CD4-positive, alpha-beta T cell (primary cell): ENCODE data around the gene TMEM30A. TPM values are rescaled to one million over a fixed set of nuclear protein-coding genes. Genes with fewer than 3 reads are reported as not detected.
A peak's percentile ranks its signal among the peaks of the same experiment; 100 is the strongest.

Source experiments
- ATAC-seq: fragments of 200-7000 bp; cut with Tn5 transposase; one replicate; pipeline ENCODE4 v1.10.0; 2022; ENCODE audit warnings: mild to moderate bottlenecking; ENCODE audit not compliant: poor library complexity
- CTCF ChIA-PET: fragments of 350-600 bp; sonication (Branson Sonifier 250); formaldehyde crosslinking; loops from one replicate; lab custom pipeline; 2021; ENCODE audit warnings: antibody characterized with exemption, inconsistent platforms; lab: Charles Lee
- POLR2A ChIA-PET: fragments of 350-600 bp; sonication (Branson Sonifier 250); formaldehyde crosslinking; loops from one replicate; lab custom pipeline; 2021; ENCODE audit warnings: antibody characterized with exemption, inconsistent platforms; lab: Charles Lee
- DNase-seq, 14 experiments: peaks; one replicate each; pipeline ENCODE4 v3.0.0-alpha.2; 2013 to 2020; ENCODE audit warnings: mixed read lengths in 2 of 14
- H3K27ac ChIP-seq, 2 donors: one replicate each; pipeline versions ENCODE4 v1.5.1 to v1.7.0; 2013; ENCODE audit warnings: low read length in 2 of 2, low read depth in 1 of 2, mild to moderate bottlenecking in 1 of 2
- H3K27me3 ChIP-seq, 2 experiments: 1 replicate in 1 of 2; 2 replicates in 1 of 2; pipeline versions ENCODE4 v1.6.1 to v1.7.0; 2013; ENCODE audit warnings: low read length in 2 of 2, control low read depth in 1 of 2, mild to moderate bottlenecking in 1 of 2, moderate library complexity in 1 of 2; ENCODE audit not compliant: insufficient read depth in 2 of 2, control insufficient read depth in 1 of 2
- H3K36me3 ChIP-seq: one replicate; pipeline ENCODE4 v1.6.1; 2013; ENCODE audit warnings: low read length, control low read depth; ENCODE audit not compliant: insufficient read depth
- H3K4me1 ChIP-seq: one replicate; pipeline ENCODE4 v1.6.1; 2013; ENCODE audit warnings: low read length, control low read depth; ENCODE audit not compliant: insufficient read depth
- H3K4me3 ChIP-seq: one replicate; pipeline ENCODE4 v1.5.1; 2013; ENCODE audit warnings: mild to moderate bottlenecking, low read length, moderate library complexity
- H3K9me3 ChIP-seq, 2 experiments: 1 replicate in 1 of 2; 2 replicates in 1 of 2; pipeline versions ENCODE4 v1.6.1 to v1.7.0; 2013; ENCODE audit warnings: low read length in 2 of 2, mild to moderate bottlenecking in 2 of 2, control low read depth in 1 of 2, moderate library complexity in 1 of 2; ENCODE audit not compliant: control insufficient read depth in 1 of 2, insufficient read depth in 1 of 2
- H3K27ac Mint-ChIP-seq: one replicate; pipeline ENCODE4 v1.8.0; 2020; ENCODE audit warnings: mixed read lengths
- H3K27me3 Mint-ChIP-seq: one replicate; pipeline ENCODE4 v1.8.0; 2021; ENCODE audit warnings: mixed read lengths
- H3K36me3 Mint-ChIP-seq: one replicate; pipeline ENCODE4 v1.8.0; 2021; ENCODE audit warnings: low read depth, mixed read lengths
- H3K4me1 Mint-ChIP-seq: one replicate; pipeline ENCODE4 v1.8.0; 2021; ENCODE audit warnings: low read depth, mixed read lengths
- H3K4me3 Mint-ChIP-seq: one replicate; pipeline ENCODE4 v1.8.0; 2020; ENCODE audit warnings: mild to moderate bottlenecking, mixed read lengths
- H3K9me3 Mint-ChIP-seq: one replicate; pipeline ENCODE4 v1.8.0; 2020; ENCODE audit warnings: mixed read lengths
- intact Hi-C, 2 experiments: fragments of 100-400 bp; cut with DNase I in 1 of 2; cut with micrococcal nuclease in 1 of 2; formaldehyde crosslinking; loops; one replicate each; pipeline versions ENCODE4 v1.15.1 to v1.9.0; 2023 to 2025; cut with DNase I, micrococcal nuclease
- total RNA-seq, 174 experiments: library from RNA in 2 of 174; stranded (reverse) in 2 of 174; gene quantifications; one replicate each; pipeline ENCODE4 v1.2.3 and lab custom pipeline; 2021 to 2026
- TF ChIP-seq, protein P1 (sequence below): fragments of 200-600 bp; IDR thresholded peaks from one replicate; pipeline ENCODE4 v1.8.0; 2022; ENCODE audit warnings: antibody characterized with exemption, mild to moderate bottlenecking

Gene TMEM30A
- total RNA-seq, 2 experiments from 2014 or later, result 29.8 to 33.2 TPM

DNA sequence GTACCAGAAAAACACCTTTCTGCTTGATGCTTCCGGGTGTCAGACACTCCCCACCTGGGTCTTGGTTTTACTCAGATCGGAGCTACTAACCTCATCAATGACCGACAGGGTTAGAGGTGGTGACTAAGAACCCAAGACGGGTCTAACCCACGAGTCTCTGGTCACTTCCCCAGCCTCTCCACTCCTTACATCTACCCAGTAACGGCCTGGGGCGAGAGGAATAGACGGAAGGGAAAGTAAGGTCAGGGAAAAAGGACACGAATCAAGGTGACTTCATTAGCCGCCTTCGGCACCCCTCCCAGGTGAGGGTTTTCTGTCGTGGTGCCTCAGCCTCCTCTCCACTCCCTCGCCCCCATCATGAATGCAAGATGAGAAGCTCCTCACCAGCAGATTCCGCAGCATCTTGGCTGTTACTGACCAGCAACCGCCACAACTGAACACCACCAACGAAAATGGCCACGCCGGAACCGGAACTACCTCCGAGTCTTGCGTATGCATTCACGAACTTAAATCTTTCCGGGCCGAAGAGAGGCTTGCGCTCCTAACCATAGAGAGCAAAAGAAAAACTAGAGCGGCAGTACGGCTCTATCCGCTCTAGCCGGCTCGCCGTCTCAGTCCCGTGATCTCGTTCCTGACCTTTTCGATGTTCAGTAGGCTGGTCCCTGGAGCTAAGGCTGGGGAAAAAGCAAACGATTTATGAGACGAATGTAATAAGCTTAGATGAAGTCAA is 41.1 kb downstream of the TMEM30A start, which contains the start of gene COX7A2:
Gene COX7A2 (minus strand): TSS at position 469 of the 730 bp plus-strand sequence. CDS start 67 bp downstream, at position 402.
- peak within 1 kb of the TSS; percentile 88 for H3K4me3 ChIP-seq
- H3K9me3 Mint-ChIP-seq, result no peaks in the 10 kb centered on the region
- peaks cover 23% of the 10 kb centered on the region for H3K36me3 ChIP-seq
- ATAC-seq (peak; percentile 95), DNase-seq (peak; percentile 73 to 96 (median 78))
- no peaks in the 10 kb centered on the region for H3K9me3 ChIP-seq
- peaks cover 42% of the 10 kb centered on the region for H3K36me3 Mint-ChIP-seq
- peaks cover 17% of the 10 kb centered on the region for H3K27me3 Mint-ChIP-seq
- H3K27ac ChIP-seq, result peak within 1 kb of the TSS; percentile 87 to 97
- peak within 1 kb of the TSS; percentile 99 for H3K4me3 Mint-ChIP-seq
- H3K27me3 ChIP-seq, result no peaks in the 10 kb centered on the region
- peaks cover 40% of the 10 kb centered on the region for H3K4me1 Mint-ChIP-seq
- TF ChIP-seq, protein P1, sequence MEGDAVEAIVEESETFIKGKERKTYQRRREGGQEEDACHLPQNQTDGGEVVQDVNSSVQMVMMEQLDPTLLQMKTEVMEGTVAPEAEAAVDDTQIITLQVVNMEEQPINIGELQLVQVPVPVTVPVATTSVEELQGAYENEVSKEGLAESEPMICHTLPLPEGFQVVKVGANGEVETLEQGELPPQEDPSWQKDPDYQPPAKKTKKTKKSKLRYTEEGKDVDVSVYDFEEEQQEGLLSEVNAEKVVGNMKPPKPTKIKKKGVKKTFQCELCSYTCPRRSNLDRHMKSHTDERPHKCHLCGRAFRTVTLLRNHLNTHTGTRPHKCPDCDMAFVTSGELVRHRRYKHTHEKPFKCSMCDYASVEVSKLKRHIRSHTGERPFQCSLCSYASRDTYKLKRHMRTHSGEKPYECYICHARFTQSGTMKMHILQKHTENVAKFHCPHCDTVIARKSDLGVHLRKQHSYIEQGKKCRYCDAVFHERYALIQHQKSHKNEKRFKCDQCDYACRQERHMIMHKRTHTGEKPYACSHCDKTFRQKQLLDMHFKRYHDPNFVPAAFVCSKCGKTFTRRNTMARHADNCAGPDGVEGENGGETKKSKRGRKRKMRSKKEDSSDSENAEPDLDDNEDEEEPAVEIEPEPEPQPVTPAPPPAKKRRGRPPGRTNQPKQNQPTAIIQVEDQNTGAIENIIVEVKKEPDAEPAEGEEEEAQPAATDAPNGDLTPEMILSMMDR, result no peak
- peak within 1 kb of the TSS; percentile 95 for H3K27ac Mint-ChIP-seq
- ChIA-PET CTCF (interaction anchor here (1.0 to 1.4 kb wide), 4 partner anchors 14 to 54 kb away, joined by 3 to 4 read pairs (median 4); no protein-coding TSS in a partner anchor), POLR2A (interaction anchor here (0.7 to 2.9 kb wide), 16 partner anchors 12 to 1723 kb away, joined by 3 to 61 read pairs (median 4); partner anchors contain the start of genes EEF1A1, SENP6 and TMEM30A)
- intact Hi-C loops, result loop anchor here (1.0 to 10.0 kb wide), 5 partner anchors 41 to 1779 kb away; partner anchors contain the start of genes MTO1 (in 1 of the 2), SENP6 (in 1 of the 2), SLC17A5 (in 1 of the 2) and TMEM30A (in 1 of the 2)
- H3K4me1 ChIP-seq, result peaks cover 24% of the 10 kb centered on the region

DNA sequence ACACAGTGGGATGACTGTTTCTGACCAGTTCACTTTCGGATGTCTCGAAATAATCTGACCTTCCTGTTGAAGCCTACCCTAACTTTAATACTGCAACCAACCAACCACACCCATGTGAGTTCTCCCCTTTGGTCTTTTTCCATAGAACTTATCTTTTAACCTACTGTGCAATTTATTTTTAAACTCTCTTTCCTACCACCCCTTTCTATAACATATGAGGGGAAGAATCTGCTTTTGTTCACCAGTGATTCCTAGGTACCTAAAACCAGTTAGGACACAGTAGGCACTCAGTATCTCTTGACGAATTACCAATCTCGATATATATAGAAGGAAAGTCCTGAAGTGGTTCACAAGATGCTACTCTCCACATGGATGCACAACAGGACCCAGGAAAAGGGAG is 48.0 kb downstream of the TMEM30A start:
- intact Hi-C loops, result no loop called here
- Mint-ChIP-seq H3K36me3 (peaks cover 51% of the 10 kb centered on the region), H3K27ac (no peak overlapping the region), H3K4me3 (no peak overlapping the region), H3K4me1 (peaks cover 20% of the 10 kb centered on the region), H3K9me3 (no peaks in the 10 kb centered on the region), H3K27me3 (no peaks in the 10 kb centered on the region)
- no peaks in the 10 kb centered on the region for H3K9me3 ChIP-seq
- H3K4me1 ChIP-seq, result peaks cover 6% of the 10 kb centered on the region
- H3K4me3 ChIP-seq, result no peak overlapping the region
- DNase-seq (no peak), ATAC-seq (no peak)
- ChIA-PET CTCF (no interaction called here), POLR2A (no interaction called here)
- TF ChIP-seq, protein P1, result no peak
- no peaks in the 10 kb centered on the region for H3K27me3 ChIP-seq
- H3K27ac ChIP-seq, result no peak overlapping the region
- H3K36me3 ChIP-seq, result peaks cover 42% of the 10 kb centered on the region

DNA sequence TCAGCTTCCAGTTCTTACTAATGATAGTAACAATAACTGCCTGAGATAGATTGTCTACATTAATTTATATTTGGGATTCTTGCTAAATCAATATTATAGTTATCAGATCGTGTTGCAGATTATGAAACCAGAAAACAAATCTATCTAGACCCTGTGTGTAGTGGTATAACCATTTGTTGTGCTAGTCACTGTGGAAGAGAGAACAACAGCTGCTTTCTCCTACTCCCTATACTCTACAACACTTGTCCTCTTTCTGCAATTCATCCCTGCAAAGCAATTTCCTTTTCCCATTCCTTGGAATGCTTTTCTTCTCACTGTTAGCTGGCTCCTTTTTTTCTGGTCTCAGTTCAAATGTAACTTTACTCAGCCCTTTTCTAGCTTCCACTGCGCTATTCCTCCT is 49.3 kb downstream of the TMEM30A start:
- no peak overlapping the region for H3K27ac ChIP-seq
- POLR2A ChIA-PET, result interaction anchor here (1.1 kb wide), 1 partner anchor 50 kb away, joined by 3 read pairs; the partner anchor contains the start of gene TMEM30A
- H3K4me3 Mint-ChIP-seq, result no peak overlapping the region
- H3K36me3 Mint-ChIP-seq, result peaks cover 39% of the 10 kb centered on the region
- no peaks in the 10 kb centered on the region for H3K4me1 ChIP-seq
- no peak overlapping the region for H3K4me3 ChIP-seq
- H3K9me3 ChIP-seq, result no peaks in the 10 kb centered on the region
- ATAC-seq (no peak), DNase-seq (no peak)
- H3K27me3 Mint-ChIP-seq, result no peaks in the 10 kb centered on the region
- no peaks in the 10 kb centered on the region for H3K27me3 ChIP-seq
- TF ChIP-seq, protein P1, result no peak
- peaks cover 31% of the 10 kb centered on the region for H3K36me3 ChIP-seq
- CTCF ChIA-PET, result no interaction called here
- intact Hi-C loops, result no loop called here
- H3K4me1 Mint-ChIP-seq, result peaks cover 11% of the 10 kb centered on the region
- no peaks in the 10 kb centered on the region for H3K9me3 Mint-ChIP-seq
- H3K27ac Mint-ChIP-seq, result peak overlapping the region; percentile 45
